GM19397 (cell line): ENCODE data around the gene GPR62.

Experiments used
- ATAC-seq: cut with Tn5 transposase; IDR thresholded peaks from one replicate; pipeline ENCODE4 v1.9.1; 2021; ENCODE audit warnings: mild to moderate bottlenecking, moderate library complexity; ENCODE audit not compliant: unreplicated experiment

Gene GPR62

DNA sequence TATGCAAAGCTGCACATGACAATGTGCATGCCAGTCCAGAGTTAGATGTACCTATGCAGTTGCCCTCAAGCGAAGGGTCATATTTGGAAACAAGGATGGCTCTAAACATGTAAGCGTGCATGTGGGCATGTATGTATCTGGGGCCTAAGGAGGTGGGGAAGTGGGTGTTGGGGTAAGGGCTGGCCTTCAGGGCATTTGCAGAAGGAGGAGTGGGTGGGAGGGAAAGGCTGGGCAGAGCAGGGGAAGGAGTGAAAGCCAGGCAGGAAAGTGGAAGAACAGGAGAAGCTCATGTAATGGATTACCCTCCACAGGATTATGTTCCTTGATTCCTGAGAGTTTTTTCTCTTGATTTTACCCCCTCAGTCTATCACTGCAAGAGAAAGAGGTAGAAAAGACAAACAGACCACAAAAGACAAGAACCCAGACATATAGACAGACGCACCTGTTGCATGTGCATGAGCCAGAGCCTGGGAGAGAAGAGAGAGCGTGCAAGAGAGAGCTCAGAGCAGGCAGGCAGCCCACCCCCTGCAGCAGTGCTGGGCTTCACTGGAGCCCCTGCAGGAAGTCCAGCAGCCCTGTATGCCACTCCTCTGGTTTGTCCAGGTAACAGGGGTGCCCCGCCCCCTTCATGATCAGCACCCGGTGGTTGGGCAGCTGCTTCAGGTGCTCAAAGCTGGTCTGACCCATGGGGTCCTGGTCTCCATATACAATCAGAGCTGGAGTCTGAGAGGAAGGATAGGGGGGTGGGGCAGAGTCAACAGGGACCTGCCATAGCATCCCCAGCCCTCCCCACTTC, 13.9 kb downstream of the GPR62 start:
- no peak for ATAC-seq

DNA sequence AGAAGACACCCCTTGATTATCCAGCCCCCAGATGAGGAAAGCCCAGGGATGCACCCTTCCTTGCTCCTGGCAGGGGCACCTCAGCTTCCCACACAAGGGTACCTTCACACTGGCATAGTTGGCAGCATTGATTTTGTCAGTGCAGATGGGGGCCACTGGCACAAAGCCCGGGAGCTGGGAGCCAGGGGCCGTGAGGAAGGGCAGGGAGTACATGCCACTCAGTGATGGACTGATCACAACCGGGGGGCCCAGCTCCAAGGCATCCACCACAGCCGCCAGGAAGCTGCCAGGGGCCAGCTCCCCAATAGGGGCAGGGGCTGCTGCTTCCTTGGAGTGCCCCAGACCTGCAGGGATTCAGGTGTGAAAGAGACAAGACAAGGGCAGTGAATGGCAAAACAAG, 14.7 kb downstream of the GPR62 start:
- ATAC-seq: no peak

DNA sequence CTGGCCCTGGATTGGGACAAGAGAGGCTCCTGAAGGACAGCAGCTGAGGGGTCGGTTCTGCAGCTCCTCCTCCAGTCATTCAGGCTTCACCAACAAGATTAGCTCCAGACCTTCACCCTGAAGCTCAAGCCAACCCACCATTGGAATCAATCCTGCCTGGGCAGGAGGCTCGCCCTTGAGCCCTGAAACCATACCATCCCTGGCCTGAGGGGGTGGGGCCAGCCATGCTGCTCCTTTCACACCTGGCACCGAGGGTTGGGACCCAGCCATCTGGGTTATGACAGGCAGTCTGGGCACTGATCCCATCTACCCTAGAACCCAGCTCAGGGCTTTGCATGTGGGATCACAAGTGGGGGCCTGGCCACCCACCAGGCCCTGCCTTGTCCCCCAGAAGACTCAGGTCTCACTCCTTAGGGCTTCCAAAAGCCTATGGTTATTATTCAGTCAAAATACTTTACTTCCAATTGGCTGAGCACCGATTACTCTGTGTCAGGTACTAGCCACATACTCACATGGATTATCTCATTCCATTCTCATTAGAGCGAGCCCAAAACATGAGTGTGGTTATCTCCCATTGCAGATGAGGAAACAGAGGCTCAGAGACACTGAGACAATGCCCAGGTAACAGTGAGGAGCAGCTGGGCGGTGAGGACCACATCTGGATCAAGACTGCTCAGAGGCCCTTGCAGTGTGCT, 15.6 kb downstream of the GPR62 start:
- no peak for ATAC-seq

GRCh38 chr3:51971350-51971749, 16.2 kb downstream of the GPR62 start:
- no peak for ATAC-seq

DNA sequence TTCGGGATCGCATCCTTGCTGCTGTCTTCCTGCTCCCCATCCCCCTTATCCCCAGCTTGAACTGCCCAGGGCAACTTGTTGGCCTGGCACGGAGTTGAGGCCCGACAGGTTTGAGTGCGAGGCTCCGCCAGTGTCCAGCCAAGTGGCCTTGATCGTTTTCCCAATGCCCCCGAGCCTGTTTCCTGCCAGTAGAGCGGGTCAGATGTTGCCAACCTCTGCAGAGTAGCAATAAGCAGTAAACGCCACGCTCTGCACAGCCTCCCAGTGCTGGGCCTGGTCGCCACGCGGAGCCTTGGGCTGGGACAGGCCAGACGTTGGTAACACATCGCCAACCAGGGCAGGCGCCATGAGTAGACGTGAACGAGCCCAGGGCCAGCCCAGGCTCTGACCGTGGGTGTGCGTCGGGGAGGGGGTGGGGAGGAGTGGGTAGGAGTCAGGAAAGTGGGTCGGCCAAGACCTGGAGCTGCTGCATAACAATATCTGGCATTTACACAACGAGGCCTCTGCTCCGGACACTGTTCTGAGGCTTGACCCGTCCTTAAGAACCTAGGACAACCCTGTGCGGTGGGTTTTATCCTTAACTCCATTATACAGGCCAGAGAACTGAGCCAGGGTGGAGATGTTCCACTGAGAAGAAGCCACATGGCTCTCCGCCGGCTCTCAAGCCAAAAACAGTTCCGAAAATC, 19.2 kb downstream of the GPR62 start:
- peak; percentile 7 for ATAC-seq

DNA sequence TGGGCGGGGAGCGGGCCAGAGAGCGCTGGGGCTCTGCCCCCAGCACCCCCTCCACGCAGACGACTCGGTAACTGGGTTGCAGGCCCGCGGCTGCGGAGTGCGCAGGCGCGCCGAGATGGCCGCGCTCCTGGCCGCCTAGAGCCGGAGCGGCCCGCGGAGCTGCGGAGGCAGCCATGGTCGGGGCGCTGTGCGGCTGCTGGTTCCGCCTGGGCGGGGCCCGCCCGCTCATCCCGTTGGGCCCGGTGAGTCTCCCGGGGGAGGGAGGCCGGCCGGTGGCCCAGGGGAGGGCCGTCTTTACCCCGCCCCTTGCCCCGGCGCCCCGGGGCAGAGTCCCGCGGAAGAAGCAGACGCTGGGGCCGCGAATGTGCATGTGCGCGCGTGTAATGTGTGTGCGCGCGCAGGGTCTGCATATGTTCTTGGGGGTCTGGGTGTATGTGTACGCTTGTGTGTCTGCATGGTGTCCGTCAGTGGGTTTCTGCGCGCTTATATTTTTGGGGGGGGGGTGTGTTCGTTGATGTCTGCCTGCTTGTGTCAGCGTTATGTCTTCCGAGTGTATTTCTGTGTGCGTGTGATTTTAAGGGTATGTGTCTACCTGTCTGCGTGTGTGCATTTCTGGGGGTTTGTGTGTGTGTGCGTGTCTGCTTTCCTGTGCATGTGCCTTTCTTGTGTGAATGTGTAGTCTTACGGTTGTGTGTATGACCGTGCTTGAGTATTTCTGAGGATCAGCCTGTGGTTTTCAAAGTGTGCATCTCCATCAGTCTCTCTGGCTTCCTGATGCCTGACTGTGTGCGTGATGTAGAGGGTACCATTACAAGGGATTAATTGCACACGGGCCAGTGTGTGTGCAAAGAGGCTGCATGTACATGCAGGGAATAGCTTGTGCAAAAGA, 20.0 kb downstream of the GPR62 start, which contains the start of gene ABHD14A:
ABHD14A (plus strand) TSS at position 102 of the 889 bp plus-strand sequence; CDS start at position 174, 72 bp downstream.
- peak; percentile 65 for ATAC-seq

DNA sequence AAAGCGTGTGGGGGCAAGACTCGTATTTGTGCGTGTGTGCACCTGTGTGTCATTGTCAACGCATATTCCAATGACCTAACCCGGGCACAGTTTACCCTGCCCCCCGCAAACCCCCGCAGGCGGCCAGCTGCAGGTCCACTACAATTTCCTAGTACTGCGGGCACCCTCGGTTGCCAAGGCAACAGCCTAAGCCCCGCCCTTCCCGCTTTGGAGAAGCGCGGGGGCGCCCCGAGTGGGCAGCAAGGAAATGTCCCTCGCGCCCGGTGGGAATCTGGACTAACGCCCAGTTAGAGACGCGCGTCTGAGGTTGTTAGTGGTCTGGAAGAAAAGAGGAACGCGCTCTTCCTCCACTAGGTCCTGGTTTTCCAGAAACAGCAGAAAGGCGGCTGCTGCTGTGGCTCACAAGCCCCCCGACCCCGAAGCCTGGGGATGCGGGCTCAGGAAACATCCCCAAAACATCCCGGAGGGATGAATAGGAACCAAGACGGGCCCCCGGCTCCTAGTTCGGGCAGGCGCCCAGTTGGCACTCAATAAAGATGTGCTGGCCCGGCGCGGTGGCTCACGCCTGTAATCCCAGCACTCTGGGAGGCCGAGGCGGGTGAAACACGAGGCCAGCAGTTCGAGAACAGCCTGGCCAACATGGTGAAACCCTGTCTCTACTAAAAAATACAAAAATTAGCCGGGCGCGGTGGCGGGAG, 20.8 kb downstream of the GPR62 start:
- ATAC-seq: no peak

DNA sequence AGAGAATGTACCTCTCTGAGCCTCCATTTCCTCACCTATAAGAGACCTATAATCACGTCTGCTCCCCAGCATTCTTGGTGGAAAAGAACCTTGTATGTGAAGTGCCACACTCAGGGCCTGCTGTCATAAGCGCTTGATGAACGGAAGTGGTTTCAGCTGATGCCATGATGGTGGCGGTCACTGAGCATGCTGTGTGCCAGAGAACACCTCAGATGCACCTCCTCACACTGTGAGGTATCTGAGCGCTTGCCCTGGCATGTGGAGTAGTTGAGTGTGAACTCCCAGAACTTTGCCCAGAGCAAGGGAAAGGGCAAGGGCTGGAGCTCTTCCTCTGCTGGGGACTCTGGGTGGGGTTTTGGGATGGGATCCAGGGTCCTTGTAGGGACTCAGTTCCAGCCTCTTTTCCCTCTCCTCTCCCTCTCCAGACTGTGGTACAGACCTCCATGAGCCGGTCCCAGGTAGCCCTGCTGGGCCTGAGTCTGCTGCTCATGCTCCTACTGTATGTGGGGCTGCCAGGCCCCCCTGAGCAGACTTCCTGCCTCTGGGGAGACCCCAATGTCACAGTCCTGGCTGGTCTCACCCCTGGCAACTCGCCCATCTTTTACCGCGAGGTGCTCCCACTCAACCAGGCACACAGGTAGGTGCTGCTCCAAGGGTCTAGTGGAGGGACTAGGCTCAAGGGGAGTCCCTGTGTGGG, 22.4 kb downstream of the GPR62 start:
- no peak for ATAC-seq

GRCh38 chr3:51978143-51978502, 22.9 kb downstream of the GPR62 start:
- ATAC-seq: no peak

GRCh38 chr3:51980253-51980652, 25.1 kb downstream of the GPR62 start:
- no peak for ATAC-seq

GRCh38 chr3:51982352-51982837, 27.2 kb downstream of the GPR62 start:
- ATAC-seq: peak; percentile 41

DNA sequence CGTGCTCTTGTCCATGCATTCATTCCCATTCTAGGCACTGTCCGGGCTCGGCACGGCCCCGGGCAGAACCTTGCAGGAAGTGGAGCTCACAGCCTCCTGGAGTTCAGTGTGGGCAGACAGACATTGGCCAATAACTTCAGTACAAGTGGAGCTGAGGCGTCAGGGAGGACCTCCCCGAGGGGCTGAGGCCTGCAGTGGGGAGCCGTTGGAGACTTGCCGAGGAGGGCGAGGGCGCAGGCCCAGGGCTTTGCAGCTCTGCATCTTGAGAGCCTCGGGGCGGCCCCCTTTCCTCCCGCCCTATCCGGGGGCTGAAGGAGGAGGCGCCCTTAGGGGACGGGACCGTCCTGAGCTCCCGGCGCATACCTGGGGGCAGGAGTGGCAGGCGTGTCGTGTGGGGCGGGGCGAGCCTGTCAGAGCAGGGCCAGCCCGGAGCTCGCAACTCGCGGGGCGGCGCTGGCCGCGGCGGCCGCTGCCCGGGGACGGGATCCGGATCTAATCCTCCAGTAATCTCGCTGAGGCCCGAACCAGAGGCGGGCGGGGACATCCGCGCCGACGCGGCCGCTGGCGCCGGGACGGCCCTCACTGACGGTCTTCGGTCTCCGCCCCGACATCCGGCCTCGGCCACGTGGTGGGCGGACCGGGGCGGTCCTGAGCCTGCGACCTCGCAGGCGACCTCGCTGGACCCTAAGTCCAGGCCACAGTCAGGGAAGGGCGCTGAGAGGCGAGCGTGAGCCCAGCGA, 27.8 kb downstream of the GPR62 start, which contains the start of gene ACY1:
ACY1 (plus strand) TSS at position 698 of the 740 bp plus-strand sequence. CDS start 530 bp downstream, outside the sequence.
- peak; percentile 83 for ATAC-seq

GRCh38 chr3:51983578-51984268, 28.5 kb downstream of the GPR62 start:
- ATAC-seq: no peak

DNA sequence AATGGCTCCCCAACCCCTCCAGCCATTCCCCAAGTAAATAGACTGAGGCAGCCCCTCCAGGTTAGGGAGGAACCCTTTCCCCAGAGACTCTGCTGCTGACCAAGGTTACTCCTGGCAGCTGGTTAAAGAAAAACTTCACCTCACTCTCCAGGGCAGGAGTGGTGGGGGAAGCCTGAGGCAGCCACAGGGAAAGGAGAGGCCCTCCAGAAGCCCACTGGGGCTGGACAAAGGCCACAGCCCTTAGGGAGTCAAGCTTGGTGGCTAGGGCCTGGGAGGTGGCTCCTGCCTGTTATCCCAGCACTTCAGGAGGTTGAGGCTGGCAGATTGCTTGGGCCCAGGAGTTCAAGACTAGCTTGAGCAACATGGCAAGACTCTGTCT, 29.1 kb downstream of the GPR62 start:
- ATAC-seq: no peak

- no peak for ATAC-seq
These were observed 29.9 kb downstream of the GPR62 start for GRCh38 chr3:51985063-51985462.

- ATAC-seq: no peak
These were observed 31.1 kb downstream of the GPR62 start for GRCh38 chr3:51986010-51986947.

- ATAC-seq: no peak
These were observed 32.4 kb downstream of the GPR62 start for GRCh38 chr3:51987568-51987967.
